ENCODE results near the gene CYB561.
"Not testable (repeated sequence)": the region's sequence is repeated elsewhere in the genome, so short reads cannot be mapped to it uniquely, and the experiment has no call there.

The CYB561 gene

GRCh38 chr17:63478814-63479494 lies 32.8 kb upstream of the CYB561 start:
- DNase-seq = peak; percentile 69 to 82

GRCh38 chr17:63477480-63478440 lies 31.7 kb upstream of the CYB561 start:
- peak; percentile 46 to 66 for DNase-seq

- DNase-seq = peak; percentile 58 to 70
These were observed 30.9 kb upstream of the CYB561 start, which contains the start of gene ACE for GRCh38 chr17:63476854-63477479. Gene ACE (plus strand): TSS chr17:63477061. CDS start chr17:63477095, 34 bp downstream.

- DNase-seq = no peak
These were observed 30.4 kb upstream of the CYB561 start for GRCh38 chr17:63476459-63476853.

- DNase-seq = peak in 1 of 2 donors; percentile 16
These were observed 29.6 kb upstream of the CYB561 start for GRCh38 chr17:63475491-63476412.

- no peak for DNase-seq
These were observed 28.7 kb upstream of the CYB561 start for GRCh38 chr17:63474586-63475460.

GRCh38 chr17:63474174-63474573 lies 28.1 kb upstream of the CYB561 start:
- no peak for DNase-seq

GRCh38 chr17:63468099-63468498 lies 22.0 kb upstream of the CYB561 start:
- DNase-seq = not testable (repeated sequence)

GRCh38 chr17:63464691-63465236 lies 18.7 kb upstream of the CYB561 start:
- DNase-seq = peak in 1 of 2 donors; percentile 33

GRCh38 chr17:63463771-63464170 lies 17.7 kb upstream of the CYB561 start:
- no peak for DNase-seq

- DNase-seq = no peak
These were observed 13.9 kb upstream of the CYB561 start for GRCh38 chr17:63460018-63460417.

- no peak for DNase-seq
These were observed 12.4 kb upstream of the CYB561 start for GRCh38 chr17:63458478-63458877.

GRCh38 chr17:63455417-63455816 lies 9.3 kb upstream of the CYB561 start:
- DNase-seq = no peak

GRCh38 chr17:63454915-63455314 lies 8.8 kb upstream of the CYB561 start:
- no peak for DNase-seq

- not testable (repeated sequence) for DNase-seq
These were observed 8.3 kb upstream of the CYB561 start for GRCh38 chr17:63454357-63454756.

GRCh38 chr17:63452962-63453551 lies 7.0 kb upstream of the CYB561 start:
- DNase-seq = no peak

- no peak for DNase-seq
These were observed 6.2 kb upstream of the CYB561 start for GRCh38 chr17:63452046-63452961.

- DNase-seq = no peak
These were observed 5.0 kb upstream of the CYB561 start for GRCh38 chr17:63451150-63451549.

GRCh38 chr17:63450551-63450950 lies 4.4 kb upstream of the CYB561 start:
- DNase-seq = no peak

Data from inflammatory macrophage (primary cell).